Measurements from ENCODE around the gene GAS2.

Gene GAS2

GRCh38 chr11:22728600-22729389 lies 62.4 kb downstream of the GAS2 start:
- no peak overlapping the region for H3K27ac ChIP-seq
- no peak for TF ChIP-seq CTCF (conservative IDR thresholded peaks at IDR 0.05)

GRCh38 chr11:22730319-22730718 lies 63.9 kb downstream of the GAS2 start:
- TF ChIP-seq CTCF (conservative IDR thresholded peaks at IDR 0.05) = peak; percentile 67
- H3K27ac ChIP-seq = no peak overlapping the region

- no peak overlapping the region for H3K27ac ChIP-seq
- no peak for TF ChIP-seq CTCF (conservative IDR thresholded peaks at IDR 0.05)
Observed at GRCh38 chr11:22732588-22732987, 66.2 kb downstream of the GAS2 start.

- no peak for TF ChIP-seq CTCF (conservative IDR thresholded peaks at IDR 0.05)
- no peak overlapping the region for H3K27ac ChIP-seq
Observed at GRCh38 chr11:22733475-22734248, 67.3 kb downstream of the GAS2 start.

- H3K27ac ChIP-seq = no peak overlapping the region
- no peak for TF ChIP-seq CTCF (conservative IDR thresholded peaks at IDR 0.05)
Observed at GRCh38 chr11:22734628-22735345, 68.4 kb downstream of the GAS2 start.

- H3K27ac ChIP-seq = no peak overlapping the region
- no peak for TF ChIP-seq CTCF (conservative IDR thresholded peaks at IDR 0.05)
Observed at GRCh38 chr11:22742157-22742613, 75.8 kb downstream of the GAS2 start.

- no peak for TF ChIP-seq CTCF (conservative IDR thresholded peaks at IDR 0.05)
- no peak overlapping the region for H3K27ac ChIP-seq
Observed at GRCh38 chr11:22749536-22749935, 83.1 kb downstream of the GAS2 start.

Data from VCaP (cell line).